A673 (cell line): Measurements from ENCODE around the gene DLG5.

Experiments
- EZH2 ChIP-seq: fragments of 200-600 bp; sonication (generic); IDR thresholded peaks from 2 replicates; pipeline ENCODE4 v1.6.1; 2017; ENCODE audit warnings: borderline replicate concordance, low read depth, mild to moderate bottlenecking, mixed read lengths, antibody characterized with exemption, low read length; ENCODE audit not compliant: poor library complexity, severe bottlenecking
- TF ChIP-seq, protein P1 (sequence below): fragments of 300-800, 200-600 bp; sonication (generic); conservative IDR thresholded peaks from 2 replicates; pipeline ENCODE4 v1.5.1; 2017; ENCODE audit warnings: low read depth, mild to moderate bottlenecking, antibody characterized with exemption, low read length, moderate library complexity, mixed read lengths

GRCh38 chr10:77877441-77878344 lies 48.9 kb downstream of the DLG5 start:
- TF ChIP-seq, protein P1, sequence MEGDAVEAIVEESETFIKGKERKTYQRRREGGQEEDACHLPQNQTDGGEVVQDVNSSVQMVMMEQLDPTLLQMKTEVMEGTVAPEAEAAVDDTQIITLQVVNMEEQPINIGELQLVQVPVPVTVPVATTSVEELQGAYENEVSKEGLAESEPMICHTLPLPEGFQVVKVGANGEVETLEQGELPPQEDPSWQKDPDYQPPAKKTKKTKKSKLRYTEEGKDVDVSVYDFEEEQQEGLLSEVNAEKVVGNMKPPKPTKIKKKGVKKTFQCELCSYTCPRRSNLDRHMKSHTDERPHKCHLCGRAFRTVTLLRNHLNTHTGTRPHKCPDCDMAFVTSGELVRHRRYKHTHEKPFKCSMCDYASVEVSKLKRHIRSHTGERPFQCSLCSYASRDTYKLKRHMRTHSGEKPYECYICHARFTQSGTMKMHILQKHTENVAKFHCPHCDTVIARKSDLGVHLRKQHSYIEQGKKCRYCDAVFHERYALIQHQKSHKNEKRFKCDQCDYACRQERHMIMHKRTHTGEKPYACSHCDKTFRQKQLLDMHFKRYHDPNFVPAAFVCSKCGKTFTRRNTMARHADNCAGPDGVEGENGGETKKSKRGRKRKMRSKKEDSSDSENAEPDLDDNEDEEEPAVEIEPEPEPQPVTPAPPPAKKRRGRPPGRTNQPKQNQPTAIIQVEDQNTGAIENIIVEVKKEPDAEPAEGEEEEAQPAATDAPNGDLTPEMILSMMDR, result 0 out of 2 replicates have a peak, but pooled peaks have one; percentile 25
- no peak for TF ChIP-seq EZH2
